Renal cortical epithelial cell (primary cell): Measurements from ENCODE around the gene ADGRG4. TPM values are rescaled to one million over a fixed set of nuclear protein-coding genes. Genes with fewer than 3 reads are reported as not detected.
A peak's percentile ranks its signal among the peaks of the same experiment; 100 is the strongest.
"Not testable (repeated sequence)": the region's sequence is repeated elsewhere in the genome, so short reads cannot be mapped to it uniquely, and the experiment has no call there.

ENCODE experiments used
- DNase-seq: peaks from one replicate; pipeline ENCODE4 v3.0.0-alpha.2; 2011; ENCODE audit warnings: low read depth
- total RNA-seq: library from RNA; depleted of rRNA; stranded (reverse); fragments of >200 nt; gene quantifications from 2 replicates; pipeline ENCODE4 v1.2.3, GENCODE V29; 2014

ADGRG4 gene
- total RNA-seq, 1 donor from 2014 or later = under 0.01 TPM

DNA sequence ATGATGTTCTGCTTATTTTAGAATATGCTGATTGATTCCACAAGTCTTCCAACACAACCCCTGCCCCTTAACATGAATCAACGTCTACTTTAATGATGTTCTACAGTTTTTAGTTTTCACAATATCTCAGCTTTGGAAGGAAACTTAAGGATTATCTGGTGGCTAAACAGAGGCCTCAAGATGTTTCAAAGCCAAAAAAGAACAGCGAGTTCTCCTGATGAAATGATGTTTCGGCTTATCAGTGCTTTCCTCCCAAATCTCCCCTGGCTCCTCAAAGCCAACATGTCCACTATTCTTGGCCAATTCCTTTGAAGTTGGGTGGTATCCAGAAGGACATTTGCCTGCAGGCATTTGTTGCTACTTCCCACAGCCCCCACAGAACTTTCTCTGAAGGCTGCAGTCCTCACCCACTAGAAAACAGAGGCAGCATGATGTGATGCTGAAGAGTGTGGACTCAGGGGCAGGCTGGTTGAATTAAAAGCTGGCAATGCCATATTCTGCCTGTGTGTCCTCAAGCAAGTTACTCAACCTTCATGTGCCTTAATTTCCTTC, 87.3 kb downstream of the ADGRG4 start:
- no peak for DNase-seq

DNA sequence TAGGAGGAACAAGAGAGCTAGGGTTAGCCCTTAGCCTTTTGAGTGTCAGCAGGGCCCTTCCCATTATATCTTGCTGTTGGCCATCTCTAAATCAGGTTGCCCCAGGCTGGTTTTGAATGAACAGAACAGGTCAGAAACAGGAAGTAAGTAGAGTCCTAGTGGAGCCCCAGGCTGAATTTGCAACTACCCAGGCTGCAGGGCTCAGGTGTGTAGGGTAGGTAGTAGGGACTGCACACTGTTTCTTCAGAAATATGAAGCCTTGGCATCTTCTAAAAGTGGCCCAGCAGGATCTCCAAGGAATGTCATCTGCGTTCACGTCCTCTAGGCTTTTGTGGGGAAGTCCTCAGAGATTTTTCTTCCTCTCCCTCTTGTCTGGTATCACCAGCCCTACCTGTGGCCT, 90.2 kb downstream of the ADGRG4 start:
- no peak for DNase-seq

- peak; percentile 0 for DNase-seq
These were observed 94.5 kb downstream of the ADGRG4 start for GRCh38 chrX:136395271-136395670.

GRCh38 chrX:136397001-136397400, 96.2 kb downstream of the ADGRG4 start:
- peak; percentile 2 for DNase-seq

DNA sequence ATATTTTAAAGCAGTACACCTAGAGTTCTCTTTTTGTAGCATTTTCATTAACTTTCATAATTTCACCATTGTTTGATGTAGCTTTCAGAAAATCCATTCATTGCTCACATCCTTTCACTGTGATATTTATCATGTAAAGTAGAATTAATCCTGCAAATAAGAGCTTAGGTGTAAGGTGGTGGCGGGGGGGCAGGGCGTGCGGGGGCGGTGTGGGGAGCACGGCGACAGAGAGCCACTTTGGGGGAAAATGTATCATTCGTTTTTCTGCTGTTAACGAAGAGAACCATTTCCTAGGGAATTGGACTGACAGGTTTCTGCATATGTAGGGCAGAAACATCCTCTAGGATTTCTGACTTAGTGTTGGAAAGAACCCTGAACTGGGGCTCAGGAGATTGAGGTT, 104.4 kb downstream of the ADGRG4 start:
- DNase-seq = no peak

DNA sequence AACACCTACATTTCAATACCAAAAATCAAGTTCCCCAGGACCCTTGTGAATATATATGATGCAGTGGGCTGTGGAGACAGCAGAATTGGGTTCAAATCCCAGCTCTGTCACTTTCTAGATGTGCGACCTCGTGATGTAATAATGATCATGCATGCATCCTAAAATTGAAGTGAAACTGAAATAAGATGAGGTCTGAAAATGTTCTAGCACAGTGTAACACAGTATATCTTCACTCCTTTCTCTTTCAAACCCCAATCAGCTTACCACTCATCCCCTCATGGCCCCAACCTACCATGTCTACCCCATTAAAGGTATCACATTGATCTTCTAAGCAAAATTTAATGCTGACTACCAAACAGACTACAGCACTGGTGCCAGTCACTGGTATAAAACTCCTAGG, 117.0 kb downstream of the ADGRG4 start:
- DNase-seq = no peak

- DNase-seq = no peak
These were observed 120.6 kb downstream of the ADGRG4 start for GRCh38 chrX:136421338-136421737.

DNA sequence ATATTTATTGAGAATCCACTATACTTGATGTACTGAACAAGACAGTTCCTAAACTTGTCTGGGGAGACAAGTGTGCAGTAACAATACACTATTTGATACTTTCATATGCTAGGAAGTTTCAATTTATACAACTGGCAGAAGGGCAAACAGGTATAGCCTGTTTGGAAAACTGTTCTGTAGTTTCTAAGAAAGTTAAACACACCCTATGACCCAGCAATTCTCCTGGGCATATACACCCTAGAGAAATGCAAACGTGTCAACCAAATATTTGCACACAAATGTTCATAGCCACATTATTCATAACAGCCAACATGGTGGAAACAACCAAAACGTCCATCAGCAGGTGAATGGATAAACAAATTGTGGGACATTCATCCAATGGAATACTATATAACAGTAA, 123.0 kb downstream of the ADGRG4 start:
- DNase-seq = no peak

GRCh38 chrX:136425996-136426395, 125.2 kb downstream of the ADGRG4 start:
- no peak for DNase-seq

DNA sequence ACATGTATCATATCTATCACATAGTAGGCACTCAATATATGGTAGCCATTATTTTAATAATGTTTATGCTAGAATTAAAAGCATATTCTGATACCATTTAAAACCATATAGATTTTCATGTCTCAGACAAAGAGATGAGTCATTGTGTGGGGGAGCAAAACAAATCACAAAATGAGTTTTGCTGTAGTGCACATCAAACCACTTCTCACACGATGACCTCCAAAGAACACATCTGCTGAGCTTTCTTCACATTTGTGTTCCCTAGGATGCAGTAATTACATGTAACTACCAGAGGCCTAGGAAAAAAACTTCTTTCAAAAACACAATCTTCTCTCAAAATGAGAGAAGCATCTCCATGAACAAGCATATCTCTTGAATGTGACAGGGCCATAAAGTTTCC, 130.9 kb downstream of the ADGRG4 start:
- no peak for DNase-seq

DNA sequence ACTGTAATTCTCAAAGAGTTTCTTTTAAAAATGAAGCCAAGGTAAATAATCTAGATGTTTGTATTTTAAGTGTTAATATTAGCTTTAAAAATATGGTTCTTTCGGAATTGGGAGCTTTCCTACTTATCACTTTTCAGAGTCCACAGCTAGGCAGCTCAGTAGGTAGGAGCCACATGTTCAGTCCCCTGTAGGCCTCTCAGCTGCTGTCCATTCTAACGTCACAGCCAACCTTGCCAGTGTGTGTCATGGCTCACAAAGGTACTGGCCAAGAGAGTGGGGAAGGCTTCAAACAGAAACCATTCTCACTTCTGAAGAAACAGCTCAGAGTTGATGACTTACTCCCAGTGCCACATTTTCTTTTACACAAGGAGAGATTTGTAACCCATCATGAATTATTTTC, 137.0 kb downstream of the ADGRG4 start:
- DNase-seq = no peak

- no peak for DNase-seq
These were observed 137.4 kb downstream of the ADGRG4 start for GRCh38 chrX:136438192-136438591.

- not testable (repeated sequence) for DNase-seq
These were observed 144.9 kb downstream of the ADGRG4 start for GRCh38 chrX:136445674-136446073.

GRCh38 chrX:136446208-136446607, 145.4 kb downstream of the ADGRG4 start:
- DNase-seq = no peak

- DNase-seq = no peak
These were observed 146.5 kb downstream of the ADGRG4 start for GRCh38 chrX:136447308-136447707.

DNA sequence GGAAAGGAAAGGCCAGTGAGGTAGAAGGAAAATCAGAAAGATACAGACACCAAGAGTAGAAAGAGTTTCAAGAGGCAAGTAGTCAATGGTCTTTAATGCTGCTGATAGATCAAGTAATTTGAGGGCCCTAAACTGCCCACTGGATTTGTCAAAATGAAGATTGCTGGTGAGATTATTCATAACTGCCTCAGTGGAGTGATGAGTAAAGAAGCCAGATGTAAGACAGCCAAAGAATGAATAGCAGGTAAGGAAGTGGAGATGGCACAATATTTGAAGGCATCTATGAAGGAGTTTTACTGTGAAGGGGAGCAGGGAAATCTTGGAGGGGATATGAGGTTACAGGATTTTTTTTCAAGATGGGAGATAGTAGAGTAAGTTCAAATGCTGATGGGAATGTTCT, 147.2 kb downstream of the ADGRG4 start:
- no peak for DNase-seq

DNA sequence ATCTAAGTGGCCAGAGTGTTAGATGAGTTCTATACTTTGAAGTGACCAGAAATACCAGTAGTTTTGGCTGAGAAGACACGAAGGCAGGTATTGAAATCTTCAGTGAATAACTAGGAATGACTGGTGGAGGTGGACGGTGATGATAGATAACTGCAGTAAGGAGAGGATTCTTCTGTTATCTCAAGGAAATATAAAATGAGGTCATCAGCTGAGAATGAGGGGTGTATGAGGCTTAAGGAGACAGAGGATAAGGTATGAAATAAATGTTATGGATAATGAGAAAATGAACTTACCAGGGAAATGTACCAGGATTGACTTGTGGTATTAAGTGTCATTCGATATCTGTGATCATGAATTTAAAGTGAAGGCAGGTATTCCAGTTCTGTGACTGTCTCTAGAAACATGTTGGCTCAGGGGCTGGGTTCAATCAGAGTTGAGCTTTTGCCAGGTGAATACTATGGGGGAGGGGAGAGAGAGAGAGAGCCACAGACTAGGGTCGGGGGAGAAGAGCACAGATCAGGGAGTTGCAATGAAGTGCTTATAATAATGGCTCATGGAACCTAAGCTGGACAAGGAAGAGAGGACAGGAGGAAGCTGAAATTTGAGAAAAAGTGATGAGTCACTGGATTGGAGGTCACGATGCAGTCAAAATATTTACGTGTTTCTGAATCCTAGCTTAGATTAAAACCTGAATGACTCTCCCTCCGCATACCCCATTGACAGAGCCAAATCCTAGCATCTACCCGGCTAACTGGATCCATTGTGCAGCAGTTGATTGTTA, 149.5 kb downstream of the ADGRG4 start:
- no peak for DNase-seq

- no peak for DNase-seq
These were observed 151.9 kb downstream of the ADGRG4 start for GRCh38 chrX:136452614-136453013.

GRCh38 chrX:136453114-136453513, 152.4 kb downstream of the ADGRG4 start:
- no peak for DNase-seq

GRCh38 chrX:136453771-136454170, 153.0 kb downstream of the ADGRG4 start:
- no peak for DNase-seq

GRCh38 chrX:136456133-136456532, 155.4 kb downstream of the ADGRG4 start:
- DNase-seq = no peak

- no peak for DNase-seq
These were observed 156.6 kb downstream of the ADGRG4 start for GRCh38 chrX:136457303-136457917.

- DNase-seq = no peak
These were observed 163.8 kb downstream of the ADGRG4 start for GRCh38 chrX:136464589-136464988.
